SU-DHL-6 (cell line): Measurements from ENCODE around the gene UBE2Q1.

Experiments used
- CTCF ChIP-seq: fragments of 200-600 bp; sonication (generic); IDR thresholded peaks from one replicate; pipeline ENCODE4 v1.5.1; 2017; ENCODE audit warnings: antibody characterized with exemption, mild to moderate bottlenecking, low read length, moderate library complexity; ENCODE audit not compliant: insufficient read depth, poor library complexity, severe bottlenecking
- EZH2phosphoT487 ChIP-seq: fragments of 200-600 bp; sonication (generic), shearing (Covaris generic); conservative IDR thresholded peaks from 2 replicates; pipeline ENCODE4 v1.6.1; 2018; ENCODE audit warnings: mild to moderate bottlenecking, antibody characterized with exemption, low read length, moderate library complexity, mixed read lengths

- TF ChIP-seq EZH2phosphoT487 = no peak
- no peak for TF ChIP-seq CTCF
Measured at GRCh38 chr1:154583773-154584172, 25.3 kb upstream of the UBE2Q1 start.
